MM.1S (cell line): Measurements from ENCODE around the gene GFPT2.

Source experiments
- CTCF ChIP-seq: fragments of 300-600 bp; sonication (generic); IDR thresholded peaks from 2 replicates; pipeline ENCODE4 v1.5.1; 2016; ENCODE audit warnings: antibody characterized with exemption, low read length, mixed read lengths
- EZH2 ChIP-seq: fragments of 300-600 bp; sonication (generic); optimal IDR thresholded peaks from 2 replicates; pipeline ENCODE3; 2017; ENCODE audit warnings: low read depth, mild to moderate bottlenecking, antibody characterized with exemption, low read length, mixed read lengths

- no peak for TF ChIP-seq CTCF
- no peak for TF ChIP-seq EZH2
Observed at GRCh38 chr5:180283026-180283615, 70.0 kb downstream of the GFPT2 start.
